Neural progenitor cell (in vitro differentiated cells): ENCODE results near the gene NOTCH3.

Experiments used
- CTCF ChIP-seq: fragments of 200-600 bp; sonication (generic); IDR thresholded peaks from 2 replicates; pipeline ENCODE4 v1.5.1; 2017; ENCODE audit warnings: antibody characterized with exemption, mild to moderate bottlenecking
- EZH2 ChIP-seq: fragments of 200-600 bp; sonication (generic); IDR thresholded peaks from 2 replicates; pipeline ENCODE4 v1.6.1; 2017; ENCODE audit warnings: antibody characterized with exemption, mild to moderate bottlenecking, moderate library complexity
- EZH2phosphoT487 ChIP-seq: fragments of 200-600 bp; sonication (generic); IDR thresholded peaks from 2 replicates; pipeline ENCODE4 v1.6.1; 2017; ENCODE audit warnings: antibody characterized with exemption

- TF ChIP-seq CTCF, result no peak
- no peak for TF ChIP-seq EZH2
- no peak for TF ChIP-seq EZH2phosphoT487
Measured at GRCh38 chr19:15236886-15237285, 36.1 kb upstream of the NOTCH3 start.
